HG02610 (cell line): ENCODE measurements around the gene CES3.
"Not testable (repeated sequence)": the region's sequence is repeated elsewhere in the genome, so short reads cannot be mapped to it uniquely, and the experiment has no call there.

Experiments used
- ATAC-seq: cut with Tn5 transposase; IDR thresholded peaks from one replicate; pipeline ENCODE4 v1.9.1; 2021; ENCODE audit warnings: mild to moderate bottlenecking, moderate library complexity; ENCODE audit not compliant: unreplicated experiment

Gene CES3

DNA sequence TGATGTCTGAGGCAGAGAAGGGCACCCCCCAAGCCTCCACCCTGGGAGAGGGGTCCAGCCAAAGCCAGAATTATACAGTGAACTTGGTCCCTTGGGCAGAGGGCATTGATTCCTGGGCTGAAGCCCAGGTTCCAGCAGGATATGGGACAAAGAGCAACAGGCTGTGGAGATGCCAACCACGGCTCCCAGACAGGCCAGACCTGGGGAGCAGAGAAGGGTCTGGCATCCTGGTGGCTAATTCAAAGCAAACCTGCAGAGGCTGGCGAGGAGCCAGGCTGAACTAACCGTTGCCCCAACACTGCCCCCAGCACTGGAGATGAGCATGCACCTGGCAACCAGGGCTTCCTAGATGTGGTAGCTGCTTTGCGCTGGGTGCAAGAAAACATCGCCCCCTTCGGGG lies 3.0 kb downstream of the CES3 start:
- no peak for ATAC-seq

DNA sequence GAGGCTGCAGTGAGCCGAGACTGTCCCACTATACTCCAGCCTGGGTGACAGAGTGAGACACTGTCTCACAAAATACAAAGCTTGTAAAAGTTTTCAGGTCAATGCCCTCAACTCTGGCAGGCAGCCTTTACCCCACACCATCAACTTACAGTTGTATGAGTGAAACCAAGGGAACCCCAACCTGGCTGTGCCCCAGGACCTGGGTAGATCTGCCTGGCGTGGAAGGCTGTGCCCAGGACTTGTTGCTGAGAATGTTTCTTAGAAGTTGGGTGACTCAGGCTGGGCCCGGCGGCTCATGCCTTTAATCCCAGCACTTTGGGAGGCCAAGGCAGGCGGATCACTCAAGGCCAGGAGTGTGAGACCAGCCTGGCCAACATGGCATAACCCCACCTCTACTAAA lies 7.8 kb downstream of the CES3 start:
- no peak for ATAC-seq

DNA sequence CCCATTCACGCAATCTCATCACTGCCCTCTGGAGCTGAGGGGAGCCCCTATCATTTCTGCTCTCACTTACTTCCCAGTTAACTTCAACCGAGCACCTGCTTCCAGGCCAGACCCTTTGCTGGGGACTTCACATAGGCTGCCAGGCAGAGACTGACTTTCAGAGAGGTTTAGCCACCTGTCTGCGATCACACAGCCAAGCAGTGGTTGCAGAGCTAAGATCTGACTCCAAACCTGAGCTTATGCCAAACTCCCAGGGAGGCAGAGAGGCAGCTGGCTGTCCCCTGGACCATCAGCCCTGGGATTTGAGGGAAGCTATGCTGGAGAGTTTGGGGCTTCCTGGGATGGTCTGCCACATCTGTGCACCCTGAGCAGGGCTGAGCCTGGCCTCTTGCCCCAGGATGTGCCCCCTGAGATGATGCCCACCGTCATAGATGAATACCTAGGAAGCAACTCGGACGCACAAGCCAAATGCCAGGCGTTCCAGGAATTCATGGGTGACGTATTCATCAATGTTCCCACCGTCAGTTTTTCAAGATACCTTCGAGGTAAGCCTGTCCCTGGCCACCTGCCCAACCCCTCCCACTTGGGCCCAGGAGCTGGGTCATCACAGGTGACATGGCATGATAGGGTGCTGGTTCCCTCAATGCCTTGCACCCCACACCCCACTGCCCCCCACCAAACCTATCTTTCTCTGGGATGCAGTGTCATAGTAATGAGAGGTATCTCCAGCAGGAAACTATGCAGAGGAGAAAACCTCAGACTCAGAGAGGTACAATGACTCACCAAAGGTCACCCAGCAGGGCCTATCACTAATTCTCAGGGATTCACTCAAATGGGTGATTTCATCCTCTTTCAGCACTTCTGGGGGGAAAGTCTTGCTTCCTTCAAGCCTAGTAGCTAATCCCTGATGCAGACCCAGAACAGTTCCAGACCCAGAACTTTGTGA lies 10.0 kb downstream of the CES3 start:
- ATAC-seq: no peak

GRCh38 chr16:66972983-66973382 lies 11.9 kb downstream of the CES3 start:
- ATAC-seq: no peak

DNA sequence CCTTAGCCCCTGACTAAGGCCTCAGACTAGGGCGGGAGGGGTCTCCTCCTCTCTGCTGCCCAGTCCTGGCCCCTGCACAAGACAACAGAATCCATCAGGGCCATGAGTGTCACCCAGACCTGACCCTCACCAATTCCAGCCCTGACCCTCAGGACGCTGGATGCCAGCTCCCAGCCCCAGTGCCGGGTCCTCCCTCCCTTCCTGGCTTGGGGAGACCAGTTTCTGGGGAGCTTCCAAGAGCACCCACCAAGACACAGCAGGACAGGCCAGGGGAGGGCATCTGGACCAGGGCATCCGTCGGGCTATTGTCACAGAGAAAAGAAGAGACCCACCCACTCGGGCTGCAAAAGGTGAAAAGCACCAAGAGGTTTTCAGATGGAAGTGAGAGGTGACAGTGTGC lies 12.7 kb downstream of the CES3 start:
- no peak for ATAC-seq

GRCh38 chr16:66974156-66974931 lies 13.3 kb downstream of the CES3 start:
- not testable (repeated sequence) for ATAC-seq

DNA sequence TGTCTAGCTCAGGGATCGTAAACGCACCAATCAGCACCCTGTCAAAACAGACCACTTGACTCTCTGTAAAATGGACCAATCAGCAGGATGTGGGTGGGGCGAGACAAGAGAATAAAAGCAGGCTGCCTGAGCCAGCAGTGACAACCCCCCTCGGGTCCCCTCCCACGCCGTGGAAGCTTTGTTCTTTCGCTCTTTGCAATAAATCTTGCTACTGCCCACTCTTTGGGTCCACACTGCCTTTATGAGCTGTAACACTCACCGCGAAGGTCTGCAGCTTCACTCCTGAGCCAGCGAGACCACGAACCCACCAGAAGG lies 13.8 kb downstream of the CES3 start:
- not testable (repeated sequence) for ATAC-seq

DNA sequence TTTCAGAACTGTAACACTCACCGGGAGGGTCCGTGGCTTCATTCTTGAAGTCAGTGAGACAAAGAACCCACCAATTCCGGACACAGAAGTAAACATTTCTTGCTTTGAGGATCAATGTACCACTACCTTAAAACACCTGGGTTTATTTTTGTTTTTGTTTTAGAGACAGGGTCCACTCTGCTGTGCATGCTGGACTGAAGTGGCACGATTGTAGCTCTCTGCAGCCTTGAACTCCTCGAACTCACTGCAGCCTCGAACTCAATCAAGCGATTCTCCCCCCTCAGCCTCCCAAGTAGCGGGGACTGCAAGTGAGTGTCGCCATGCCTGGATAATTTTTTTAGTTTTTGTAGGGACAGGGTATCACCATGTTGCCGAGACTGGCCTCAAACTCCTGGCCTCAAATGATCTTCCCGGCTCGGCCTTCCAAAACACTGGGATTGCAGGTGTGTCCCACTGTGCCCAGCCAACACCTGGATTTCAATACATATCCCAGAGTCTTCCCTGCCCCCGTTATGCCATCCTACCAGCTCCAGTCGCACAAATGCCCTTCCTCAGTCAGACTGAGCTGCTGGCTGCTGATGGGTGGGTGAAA lies 14.3 kb downstream of the CES3 start:
- ATAC-seq: no peak

GRCh38 chr16:66976746-66977145 lies 15.7 kb downstream of the CES3 start:
- ATAC-seq: no peak

DNA sequence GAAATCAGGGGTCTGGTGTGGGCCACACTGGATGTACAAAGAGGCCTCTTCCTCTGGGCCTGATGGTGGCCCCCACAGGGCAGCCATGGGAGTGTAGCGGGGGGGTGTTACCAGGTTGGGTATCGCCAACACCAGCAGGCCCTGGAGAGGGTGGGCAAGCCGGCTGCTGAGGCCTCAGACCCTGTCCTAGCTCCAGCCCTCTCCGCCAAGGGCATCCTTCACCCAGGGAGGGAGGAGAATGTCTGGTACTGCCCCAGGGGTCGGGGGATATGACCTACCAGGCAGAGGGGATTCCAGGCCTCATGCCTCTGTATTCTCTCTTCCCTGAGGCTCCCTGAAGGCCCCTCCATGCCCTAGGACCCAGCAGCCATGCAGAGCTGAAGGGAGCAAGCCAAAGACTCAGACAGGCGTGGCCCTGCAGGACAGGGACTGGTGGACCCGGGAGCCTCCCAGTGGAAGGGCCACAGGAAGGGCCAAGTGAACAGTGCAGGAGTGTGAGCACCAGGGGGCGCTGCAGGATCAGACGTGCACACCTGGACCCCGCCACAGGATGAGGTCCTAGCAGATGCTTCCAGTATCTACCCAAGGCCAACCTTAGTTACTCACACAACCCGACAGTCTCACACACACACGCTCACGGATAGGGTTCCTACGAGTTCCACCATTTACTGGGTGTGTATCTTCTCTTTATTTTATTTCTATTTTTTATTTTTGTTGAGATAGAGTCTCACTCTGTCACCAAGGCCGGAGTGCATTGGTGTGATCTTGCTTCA lies 16.5 kb downstream of the CES3 start:
- ATAC-seq: peak; percentile 75

DNA sequence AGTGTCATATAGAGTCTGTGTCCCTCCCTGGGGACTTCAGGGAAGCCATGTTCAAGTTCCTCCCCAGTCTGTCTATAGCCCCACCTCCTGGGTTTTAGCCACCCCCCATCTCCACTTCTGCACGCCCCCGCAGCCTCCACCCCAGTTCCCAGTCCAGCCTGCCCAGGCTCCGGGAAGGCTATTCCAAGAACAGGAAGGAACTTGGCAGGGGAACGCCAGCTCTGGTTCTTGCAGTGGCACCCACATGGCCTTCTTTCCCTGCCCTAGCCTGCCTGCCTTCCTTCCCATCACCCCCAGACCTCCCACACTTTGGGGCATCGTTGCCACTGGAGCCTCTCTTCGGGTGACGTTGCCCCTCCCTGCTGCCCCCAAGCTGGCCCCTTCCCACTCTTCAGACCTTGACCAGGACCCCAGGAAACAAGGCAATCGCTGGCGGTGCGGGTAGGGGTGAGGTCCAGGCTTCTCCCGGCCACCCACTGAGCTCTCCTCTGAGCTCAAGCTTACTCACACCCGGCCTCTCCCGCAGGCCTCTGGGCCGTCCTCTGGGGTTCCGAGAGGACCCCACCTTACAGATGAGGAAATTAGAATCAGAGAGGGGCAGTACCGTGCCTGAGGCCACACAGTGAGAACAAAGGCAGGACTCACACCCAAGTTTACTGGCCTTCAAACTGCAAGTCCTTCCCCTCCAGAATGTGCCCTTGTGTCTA lies 18.1 kb downstream of the CES3 start:
- ATAC-seq: no peak

- no peak for ATAC-seq
These were observed 22.0 kb downstream of the CES3 start for GRCh38 chr16:66983033-66983432.

DNA sequence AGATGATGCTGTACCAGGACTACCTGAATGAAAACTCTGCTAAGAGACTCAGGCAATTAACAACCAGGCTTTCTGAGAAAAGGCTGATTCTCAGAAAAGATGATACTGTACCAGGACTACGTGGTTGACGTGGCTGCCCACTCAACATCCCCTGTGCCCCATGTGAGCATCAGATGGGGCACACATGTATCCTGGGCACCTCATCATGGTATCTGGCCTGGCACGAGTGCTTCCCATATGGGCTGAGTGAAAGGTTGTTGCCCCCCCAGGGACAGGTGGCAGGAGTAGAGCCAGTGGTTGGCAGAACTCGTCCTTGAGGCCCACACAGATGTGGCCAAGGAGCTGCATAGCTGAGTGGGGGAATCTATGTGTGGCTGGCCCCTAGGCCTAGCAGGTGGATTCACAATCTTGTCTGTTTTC lies 23.8 kb downstream of the CES3 start:
- ATAC-seq: no peak

- ATAC-seq: no peak
These were observed 25.5 kb downstream of the CES3 start for GRCh38 chr16:66986559-66986958.

- no peak for ATAC-seq
These were observed 27.2 kb downstream of the CES3 start, which contains the start of gene CES4A for GRCh38 chr16:66988197-66988788. Gene CES4A (plus strand): TSS chr16:66988589. CDS start chr16:66988773, 184 bp downstream.

- no peak for ATAC-seq
These were observed 30.5 kb downstream of the CES3 start for GRCh38 chr16:66991545-66992077.

DNA sequence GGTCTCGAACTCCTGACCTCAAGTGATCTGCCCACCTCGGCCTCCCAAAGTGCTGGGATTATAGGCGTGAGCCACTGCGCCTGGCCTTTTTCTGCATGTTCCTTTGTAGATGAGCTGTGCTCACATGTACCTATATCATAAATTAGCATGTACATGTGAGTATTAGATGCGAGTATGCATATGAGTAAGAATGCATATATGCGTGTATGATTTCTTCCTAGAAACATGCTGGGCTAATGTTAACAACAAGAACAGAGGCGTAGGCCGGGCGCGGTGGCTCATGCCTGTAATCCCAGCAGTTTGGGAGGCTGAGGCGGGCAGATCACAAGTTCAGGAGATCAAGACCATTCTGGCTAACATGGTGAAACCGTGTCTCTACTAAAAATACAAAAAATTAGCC lies 32.5 kb downstream of the CES3 start:
- ATAC-seq: not testable (repeated sequence)

- no peak for ATAC-seq
These were observed 35.4 kb downstream of the CES3 start for GRCh38 chr16:66996324-66996982.

- no peak for ATAC-seq
These were observed 35.9 kb downstream of the CES3 start for GRCh38 chr16:66996983-66997358.
